Suprapubic skin (tissue), 4 donors: ENCODE results near the gene CYTH3.

Experiments
- POLR2A ChIP-seq, 2 donors: fragments of 450-650 bp; IDR thresholded peaks; one replicate each; pipeline ENCODE4 v1.6.1; 2017; ENCODE audit warnings: antibody characterized with exemption in 2 of 2, mild to moderate bottlenecking in 2 of 2, moderate library complexity in 2 of 2
- POLR2AphosphoS5 ChIP-seq, 3 donors: sonication (generic); formaldehyde crosslinking; IDR thresholded peaks; one replicate each; pipeline ENCODE4 v1.6.1; 2017; ENCODE audit warnings: antibody characterized with exemption in 3 of 3
- TF ChIP-seq, protein P1 (sequence below), 2 donors: fragments of 200-600 bp in 1 of 2; fragments of 450-650 bp in 1 of 2; sonication (generic) in 1 of 2; IDR thresholded peaks; one replicate each; pipeline ENCODE4 v1.5.1; 2016 to 2019; ENCODE audit warnings: antibody characterized with exemption in 2 of 2, mild to moderate bottlenecking in 1 of 2, moderate library complexity in 1 of 2

DNA sequence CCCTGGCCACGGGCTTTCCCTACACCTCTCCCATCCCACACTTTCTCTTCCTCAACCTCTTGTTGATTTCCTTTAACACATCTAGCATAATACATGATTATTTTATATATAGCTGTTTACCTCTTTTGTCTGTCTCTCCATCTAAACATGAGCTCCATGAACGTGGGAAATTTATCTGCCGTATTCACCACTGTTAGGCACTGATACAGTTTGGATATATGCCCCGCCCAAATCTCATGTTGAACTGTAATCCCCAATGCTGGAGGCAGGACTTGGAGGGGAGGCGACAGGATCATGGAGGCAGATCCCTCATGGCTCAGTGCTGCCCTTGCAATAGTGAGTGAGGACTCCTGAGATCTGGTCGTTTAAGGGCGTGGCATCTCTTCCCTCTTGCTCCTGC, 5.7 kb downstream of the CYTH3 start:
- TF ChIP-seq, protein P1, sequence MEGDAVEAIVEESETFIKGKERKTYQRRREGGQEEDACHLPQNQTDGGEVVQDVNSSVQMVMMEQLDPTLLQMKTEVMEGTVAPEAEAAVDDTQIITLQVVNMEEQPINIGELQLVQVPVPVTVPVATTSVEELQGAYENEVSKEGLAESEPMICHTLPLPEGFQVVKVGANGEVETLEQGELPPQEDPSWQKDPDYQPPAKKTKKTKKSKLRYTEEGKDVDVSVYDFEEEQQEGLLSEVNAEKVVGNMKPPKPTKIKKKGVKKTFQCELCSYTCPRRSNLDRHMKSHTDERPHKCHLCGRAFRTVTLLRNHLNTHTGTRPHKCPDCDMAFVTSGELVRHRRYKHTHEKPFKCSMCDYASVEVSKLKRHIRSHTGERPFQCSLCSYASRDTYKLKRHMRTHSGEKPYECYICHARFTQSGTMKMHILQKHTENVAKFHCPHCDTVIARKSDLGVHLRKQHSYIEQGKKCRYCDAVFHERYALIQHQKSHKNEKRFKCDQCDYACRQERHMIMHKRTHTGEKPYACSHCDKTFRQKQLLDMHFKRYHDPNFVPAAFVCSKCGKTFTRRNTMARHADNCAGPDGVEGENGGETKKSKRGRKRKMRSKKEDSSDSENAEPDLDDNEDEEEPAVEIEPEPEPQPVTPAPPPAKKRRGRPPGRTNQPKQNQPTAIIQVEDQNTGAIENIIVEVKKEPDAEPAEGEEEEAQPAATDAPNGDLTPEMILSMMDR (IDR thresholded peaks at IDR 0.05), result no peak
- TF ChIP-seq POLR2AphosphoS5 (IDR thresholded peaks at IDR 0.05) (no peak), POLR2A (IDR thresholded peaks at IDR 0.05) (no peak)
